Left renal cortex interstitium (tissue), 4 donors: ENCODE data around the gene FRRS1. TPM values are rescaled to one million over a fixed set of nuclear protein-coding genes. Genes with fewer than 3 reads are reported as not detected.

Experiments
- DNase-seq, 4 donors: peaks; one replicate each; pipeline ENCODE4 v3.0.0-alpha.2; 2013; ENCODE audit warnings: low read depth in 4 of 4, low spot score in 2 of 4, missing footprints in 1 of 4
- polyA plus RNA-seq, 4 donors: library from polyadenylated mRNA; unstranded; fragments of 120-200 nt; gene quantifications; one replicate each; pipeline ENCODE4 v1.2.1, GENCODE V29; 2013; ENCODE audit not compliant: insufficient read length in 4 of 4

The FRRS1 gene
- polyA plus RNA-seq, 4 donors: 8.9 to 10.9 (median 9.8) TPM

DNA sequence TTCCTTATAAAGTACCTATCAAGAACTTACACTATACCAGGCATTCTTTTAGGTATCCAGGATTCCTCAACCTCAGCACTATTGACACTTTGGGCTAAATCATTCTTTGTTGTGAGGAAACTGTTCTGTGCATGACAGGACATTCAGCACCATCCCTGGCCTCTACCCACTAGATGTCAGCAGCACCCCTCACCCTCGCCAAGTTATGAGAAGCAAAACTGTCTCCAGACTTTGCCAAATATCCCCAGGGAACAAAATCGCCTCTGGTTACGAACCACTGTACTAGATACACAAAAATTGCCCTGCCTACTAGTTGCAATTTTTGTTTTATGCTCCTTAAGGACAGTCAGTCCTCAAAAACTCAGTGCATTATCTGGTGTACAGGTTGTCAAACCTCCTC, 84.9 kb downstream of the FRRS1 start:
- DNase-seq: no peak

DNA sequence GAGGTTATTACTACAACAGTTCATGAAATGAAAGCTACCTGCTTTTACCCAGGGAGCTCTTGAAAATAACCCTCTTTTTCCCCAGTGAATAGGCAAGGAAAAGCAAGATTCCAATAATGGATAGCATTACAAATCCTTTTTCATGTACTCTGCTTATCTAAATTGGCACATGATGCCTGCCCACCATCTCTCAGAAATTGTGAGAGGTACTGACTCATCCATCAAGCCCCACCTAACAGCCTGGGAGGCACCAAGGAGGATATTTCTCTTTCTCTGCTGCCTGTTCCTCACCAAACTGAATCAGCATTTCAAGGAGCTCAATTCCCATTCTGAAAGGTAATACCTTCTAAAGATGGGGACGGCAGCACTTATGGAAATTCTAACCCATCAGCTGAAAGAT, 86.2 kb downstream of the FRRS1 start:
- no peak for DNase-seq

DNA sequence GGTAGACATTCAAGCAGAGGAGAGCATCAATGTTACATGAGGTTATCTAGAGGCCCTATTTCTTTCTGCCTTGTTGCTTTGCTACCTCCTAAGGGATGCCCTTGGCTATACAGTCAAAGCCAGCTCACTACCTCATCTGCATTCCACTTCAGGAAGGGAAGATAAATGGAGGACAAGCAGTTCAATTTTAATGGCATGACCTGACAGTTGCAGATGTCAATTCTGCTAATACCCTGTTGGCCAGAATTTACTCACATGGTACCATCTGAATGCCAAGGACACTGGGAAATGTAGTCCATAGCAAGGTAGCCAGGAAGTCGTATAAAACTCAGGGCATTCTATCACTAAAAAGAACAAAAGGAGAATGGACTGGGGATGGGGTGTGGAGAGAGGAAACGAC, 89.0 kb downstream of the FRRS1 start:
- no peak for DNase-seq

- DNase-seq: no peak
Measured at GRCh38 chr1:99676876-99677275, 89.6 kb downstream of the FRRS1 start.

DNA sequence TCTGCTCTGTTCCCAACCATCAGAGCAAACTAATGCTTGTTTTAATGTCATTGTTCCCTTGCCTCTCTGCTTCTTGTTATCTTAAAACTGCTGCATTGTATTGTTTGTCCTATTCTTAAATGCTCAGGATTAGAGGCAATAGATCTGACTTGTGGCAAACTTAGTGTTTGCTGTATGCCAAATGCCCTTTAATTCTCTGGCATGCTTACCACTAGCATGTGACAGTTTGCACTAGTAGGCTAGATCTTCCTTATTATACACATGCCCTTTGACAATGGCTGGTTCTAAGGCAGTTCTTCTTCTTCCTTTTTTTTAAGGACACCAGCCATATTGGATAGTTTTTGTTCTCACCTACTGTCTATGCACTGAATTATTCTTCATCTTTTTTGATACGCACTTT, 90.4 kb downstream of the FRRS1 start:
- no peak for DNase-seq

DNA sequence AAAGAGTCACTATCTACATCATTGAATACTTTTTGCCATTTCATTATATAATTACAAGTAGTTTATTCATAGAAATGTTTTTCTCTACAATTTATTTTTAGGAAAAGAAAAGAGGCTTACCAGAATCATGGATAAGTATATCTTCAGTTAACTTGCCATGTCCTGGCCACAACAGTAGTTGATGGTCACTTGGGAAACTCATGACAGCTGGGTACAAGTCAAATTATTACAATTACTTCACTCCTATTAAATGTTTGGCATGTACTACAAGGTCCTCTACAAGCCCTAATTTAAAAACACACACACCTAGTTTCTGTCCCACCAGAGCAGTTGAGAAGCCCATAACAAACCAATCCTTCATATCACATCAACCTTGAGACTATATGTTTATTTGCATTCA, 91.1 kb downstream of the FRRS1 start:
- DNase-seq: no peak

DNA sequence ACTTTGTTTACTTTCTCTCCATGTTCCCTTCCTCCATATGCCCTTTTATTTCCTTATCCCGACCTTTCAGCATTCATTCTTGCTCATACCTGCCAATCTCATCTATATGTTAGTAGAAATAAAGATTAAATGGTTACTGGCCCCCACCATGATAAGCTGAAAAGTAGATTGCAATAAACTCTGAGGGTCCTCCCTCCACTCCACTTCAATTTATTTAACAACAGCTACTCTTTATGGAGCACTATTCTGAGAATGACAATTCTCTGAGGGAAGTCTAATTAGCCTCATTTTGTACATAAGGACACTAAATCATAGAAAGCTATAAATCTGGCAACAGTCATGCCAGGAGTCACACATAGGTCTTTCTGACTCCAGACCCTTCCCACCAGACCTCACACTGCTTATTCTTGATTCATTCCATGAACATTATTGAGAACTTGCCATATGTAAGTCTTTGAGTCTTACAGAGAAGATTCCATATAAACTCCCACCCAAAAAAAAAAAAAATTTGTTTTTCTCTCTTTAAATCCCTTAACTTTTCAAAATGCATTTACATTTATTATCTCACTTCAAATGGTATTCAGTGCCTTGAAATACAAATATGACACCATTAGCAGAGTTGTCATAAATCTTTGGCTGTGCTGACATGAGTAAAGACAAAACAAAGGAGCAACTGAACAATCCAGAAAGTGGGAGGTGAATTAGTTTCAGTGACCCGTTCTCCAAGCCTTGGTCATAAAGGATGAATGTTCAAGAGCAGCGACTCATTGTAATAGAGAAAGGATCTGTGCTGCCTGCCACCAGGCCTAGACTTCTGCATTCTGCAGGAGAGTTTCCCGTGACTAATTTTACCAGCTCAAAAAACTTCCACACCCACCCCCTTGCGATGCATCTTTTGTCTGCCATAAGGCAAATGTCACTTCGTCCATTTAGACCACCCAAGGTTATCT, 92.0 kb downstream of the FRRS1 start:
- no peak for DNase-seq

DNA sequence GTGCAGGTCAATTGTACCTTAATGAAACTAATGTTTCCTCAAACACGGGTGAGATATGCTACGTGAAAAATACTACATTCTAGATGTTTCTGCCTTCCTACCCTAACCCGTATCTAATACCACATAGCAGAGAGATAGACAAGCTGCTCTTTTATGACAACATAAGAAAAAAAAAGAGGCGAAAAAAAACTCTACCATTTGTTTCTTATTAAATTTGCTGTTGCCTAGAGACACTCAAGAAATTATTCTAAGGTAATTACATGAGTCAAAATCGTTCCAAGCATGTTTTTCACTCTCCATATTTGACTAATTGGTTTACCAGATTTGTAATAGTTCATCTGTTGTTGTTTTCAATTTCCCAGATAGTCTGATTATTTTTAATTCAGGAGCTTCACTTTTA, 93.1 kb downstream of the FRRS1 start:
- no peak for DNase-seq

GRCh38 chr1:99672530-99673213, 93.8 kb downstream of the FRRS1 start:
- DNase-seq: no peak

- no peak for DNase-seq
Measured at GRCh38 chr1:99672038-99672437, 94.4 kb downstream of the FRRS1 start.

DNA sequence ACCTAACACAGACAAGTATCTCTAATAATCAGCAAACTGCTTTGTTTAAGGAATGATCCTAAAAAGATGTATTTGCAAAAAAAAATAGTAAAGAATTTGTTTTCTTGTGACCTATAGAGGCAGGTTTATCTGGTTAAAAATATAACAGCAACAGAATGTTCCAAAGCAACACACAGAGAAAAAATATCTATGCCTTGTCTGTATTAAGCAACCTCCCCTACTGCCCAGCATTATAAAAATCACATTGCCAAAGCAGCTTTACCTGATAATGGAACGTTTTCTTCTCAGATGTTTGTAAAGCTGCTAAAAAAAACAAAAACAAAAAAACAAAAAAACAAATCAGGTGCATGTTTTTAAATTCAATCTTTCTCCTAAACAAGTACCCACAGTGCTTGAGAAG, 95.9 kb downstream of the FRRS1 start:
- no peak for DNase-seq

DNA sequence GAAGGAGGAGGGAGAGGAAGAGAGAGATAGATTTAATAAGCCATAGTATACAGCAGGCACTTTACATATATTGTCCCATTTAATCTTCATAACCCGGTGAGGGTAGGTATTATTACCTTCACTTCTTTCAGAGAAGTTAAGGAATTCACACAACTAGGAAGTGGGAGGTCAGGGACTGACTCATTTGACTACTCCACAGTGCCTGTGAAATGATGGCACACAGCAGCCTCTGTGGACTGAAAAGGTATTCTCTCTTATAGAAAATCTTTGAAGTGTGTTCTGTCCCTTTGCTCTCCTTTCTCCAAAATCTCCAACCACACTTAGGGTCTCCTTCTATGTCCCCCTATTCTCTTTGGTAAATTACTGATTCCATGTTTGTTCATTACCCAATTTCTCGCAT, 96.6 kb downstream of the FRRS1 start:
- DNase-seq: no peak

DNA sequence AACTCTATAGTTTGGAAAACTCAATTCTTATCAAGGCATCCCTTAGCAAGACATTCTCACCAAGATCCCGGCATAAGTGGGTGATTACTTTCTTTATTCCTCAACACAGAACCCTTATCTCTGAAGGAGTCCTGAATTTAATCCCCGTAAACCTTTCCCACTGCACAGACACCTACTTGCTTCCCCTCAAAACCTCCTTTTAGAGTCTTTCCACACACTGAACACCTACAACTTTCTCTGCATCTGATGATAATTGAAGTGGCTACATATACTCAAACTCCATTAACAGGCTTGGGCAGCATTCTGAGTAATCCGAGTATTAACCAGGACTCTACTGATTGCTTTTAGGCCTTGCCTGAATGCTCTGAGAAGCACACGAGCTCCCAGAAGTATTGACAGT, 97.1 kb downstream of the FRRS1 start:
- DNase-seq: no peak

GRCh38 chr1:99665212-99665611, 101.2 kb downstream of the FRRS1 start:
- no peak for DNase-seq

- no peak for DNase-seq
Measured at GRCh38 chr1:99663501-99663900, 102.9 kb downstream of the FRRS1 start.

GRCh38 chr1:99662539-99663080, 103.8 kb downstream of the FRRS1 start:
- no peak for DNase-seq

DNA sequence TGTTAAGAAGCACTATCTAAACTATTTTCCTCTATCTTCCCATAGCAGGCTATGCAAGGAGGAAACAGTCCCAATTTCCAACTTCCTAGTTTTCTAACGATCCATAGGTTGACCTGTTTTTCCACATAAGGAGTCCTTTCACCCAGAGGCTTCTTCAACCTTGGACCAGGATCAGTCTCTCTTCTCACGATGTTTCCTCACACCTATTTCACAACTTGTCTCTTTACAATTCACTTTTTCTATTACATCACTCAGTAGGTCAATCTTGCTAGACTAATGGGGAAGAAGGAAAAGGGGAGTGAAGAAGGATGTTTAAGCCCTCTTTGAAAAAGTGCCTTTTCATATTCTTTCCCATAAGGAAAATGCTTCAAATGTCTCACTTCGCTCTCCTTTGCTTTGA, 104.7 kb downstream of the FRRS1 start:
- no peak for DNase-seq

DNA sequence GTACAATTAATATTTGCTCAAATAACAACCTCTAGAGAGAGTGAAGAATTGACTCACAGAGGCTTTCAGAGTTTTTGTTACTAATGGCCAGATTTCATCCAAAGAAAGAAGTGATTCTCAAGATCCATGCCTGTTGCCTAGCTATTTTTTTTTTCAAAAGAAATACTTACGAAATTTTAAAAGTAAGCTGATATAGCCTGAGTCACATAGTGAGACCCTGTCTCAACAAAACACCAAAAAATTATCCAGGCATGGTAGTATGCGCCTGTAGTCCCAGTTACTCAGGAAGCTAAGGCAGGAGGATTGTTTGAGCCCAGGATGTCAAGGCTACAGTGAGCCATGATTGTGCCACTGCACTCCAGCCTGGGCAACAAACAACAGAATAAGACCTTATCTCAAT, 105.9 kb downstream of the FRRS1 start:
- no peak for DNase-seq

GRCh38 chr1:99659755-99660210, 106.7 kb downstream of the FRRS1 start:
- no peak for DNase-seq
